ENCODE measurements around the gene DAPK2. TPM values are rescaled to one million over a fixed set of nuclear protein-coding genes. Genes with fewer than 3 reads are reported as not detected.

DAPK2 gene
- total RNA-seq, 4 donors from 2014 or later, result 13.1 to 30.8 (median 26.4) TPM

GRCh38 chr15:64032329-64032728 lies 14.0 kb downstream of the DAPK2 start:
- TF ChIP-seq EP300 (IDR thresholded peaks at IDR 0.05) (no peak), CTCF (IDR thresholded peaks at IDR 0.05) (no peak), POLR2A (IDR thresholded peaks at IDR 0.05) (no peak), POLR2AphosphoS5 (IDR thresholded peaks at IDR 0.05) (no peak)
- Histone ChIP-seq H3K4me1 (no peaks in the 10 kb centered on the region), H3K27me3 (no peaks in the 10 kb centered on the region), H3K36me3 (peaks cover 6% of the 10 kb centered on the region), H3K27ac (no peak overlapping the region), H3K9me3 (no peaks in the 10 kb centered on the region), H3K4me3 (no peak overlapping the region)
- DNase-seq (ENCODE audit: low spot score in 2 of 2), result no peak
- WGBS, result 88% methylated on average over 5 of the region's 5 CpGs

DNA sequence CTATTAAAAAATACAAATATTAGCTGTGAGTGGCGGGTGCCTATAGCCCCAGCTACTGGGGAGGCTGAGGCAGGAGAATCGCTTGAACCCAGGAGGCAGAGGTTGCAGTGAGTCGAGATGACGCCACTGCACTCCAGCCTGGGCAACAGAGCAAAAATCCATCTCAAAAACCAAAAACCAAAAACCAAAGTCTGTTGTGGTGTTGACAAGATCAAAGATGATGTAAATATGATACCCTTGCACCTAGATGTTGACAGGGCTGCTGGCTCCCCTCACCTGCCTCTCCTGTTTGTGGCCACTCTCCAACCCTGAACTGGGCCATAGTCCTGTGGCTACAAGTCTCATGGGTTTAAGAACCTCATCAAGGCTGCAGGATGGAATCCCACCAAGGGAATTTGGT lies 16.2 kb downstream of the DAPK2 start:
- WGBS, result 93% methylated on average over 4 of the region's 4 CpGs

DNA sequence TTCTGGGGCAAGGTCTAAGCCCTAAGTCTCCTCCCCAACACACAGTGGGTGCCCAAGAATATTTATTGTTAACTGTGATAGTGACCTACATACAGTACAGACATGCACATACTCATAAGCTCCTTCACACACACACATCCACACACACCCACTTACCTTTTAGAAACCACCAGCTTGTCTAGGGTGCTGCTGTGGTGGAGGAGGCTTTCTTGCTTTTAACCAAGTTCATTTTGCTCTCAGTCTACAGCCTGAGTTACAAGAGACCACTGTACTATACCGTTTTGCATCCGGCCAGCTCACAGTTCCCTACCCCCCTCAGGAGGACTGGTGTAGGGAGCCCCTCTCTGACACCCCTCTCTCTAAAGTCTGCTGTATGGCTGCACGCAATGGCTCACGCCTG lies 16.7 kb downstream of the DAPK2 start:
- Histone ChIP-seq H3K4me1 (no peaks in the 10 kb centered on the region), H3K9me3 (no peaks in the 10 kb centered on the region), H3K36me3 (no peaks in the 10 kb centered on the region), H3K27ac (no peak overlapping the region), H3K4me3 (no peak overlapping the region), H3K27me3 (no peaks in the 10 kb centered on the region)
- no peak for DNase-seq (ENCODE audit: low spot score in 2 of 2)
- TF ChIP-seq EP300 (IDR thresholded peaks at IDR 0.05) (no peak), POLR2A (IDR thresholded peaks at IDR 0.05) (no peak), CTCF (IDR thresholded peaks at IDR 0.05) (no peak)
- 98% methylated on average over 4 of the region's 4 CpGs for whole genome bisulfite sequencing

More for the DNA sequence above, 16.2 kb downstream of the DAPK2 start:
- Histone ChIP-seq H3K4me3 (no peak overlapping the region), H3K27ac (no peak overlapping the region), H3K9me3 (no peaks in the 10 kb centered on the region), H3K4me1 (no peaks in the 10 kb centered on the region), H3K36me3 (no peaks in the 10 kb centered on the region), H3K27me3 (no peaks in the 10 kb centered on the region)
- TF ChIP-seq CTCF (IDR thresholded peaks at IDR 0.05), result no peak
- no peak for DNase-seq (ENCODE audit: low spot score in 2 of 2)

GRCh38 chr15:64029110-64029509 lies 17.2 kb downstream of the DAPK2 start:
- WGBS, result 64% methylated on average over 8 of the region's 8 CpGs

GRCh38 chr15:64026591-64026990 lies 19.7 kb downstream of the DAPK2 start:
- WGBS, result 94% methylated on average over 4 of the region's 4 CpGs
- Histone ChIP-seq H3K4me3 (no peak overlapping the region), H3K9me3 (no peaks in the 10 kb centered on the region), H3K4me1 (no peaks in the 10 kb centered on the region), H3K27me3 (no peaks in the 10 kb centered on the region), H3K36me3 (no peaks in the 10 kb centered on the region), H3K27ac (no peak overlapping the region)
- no peak for DNase-seq (ENCODE audit: low spot score in 2 of 2)
- no peak for TF ChIP-seq EP300 (IDR thresholded peaks at IDR 0.05)
- TF ChIP-seq CTCF (IDR thresholded peaks at IDR 0.05), result no peak
- no peak for TF ChIP-seq POLR2AphosphoS5 (IDR thresholded peaks at IDR 0.05)
- no peak for TF ChIP-seq POLR2A (IDR thresholded peaks at IDR 0.05)

More at GRCh38 chr15:64029110-64029509, 17.2 kb downstream of the DAPK2 start:
- Histone ChIP-seq H3K27ac (no peak overlapping the region), H3K27me3 (no peaks in the 10 kb centered on the region), H3K4me3 (no peak overlapping the region), H3K4me1 (no peaks in the 10 kb centered on the region), H3K36me3 (no peaks in the 10 kb centered on the region), H3K9me3 (no peaks in the 10 kb centered on the region)
- no peak for TF ChIP-seq CTCF (IDR thresholded peaks at IDR 0.05)
- TF ChIP-seq POLR2A (IDR thresholded peaks at IDR 0.05), result no peak
- no peak for TF ChIP-seq POLR2AphosphoS5 (IDR thresholded peaks at IDR 0.05)
- TF ChIP-seq EP300 (IDR thresholded peaks at IDR 0.05), result no peak
- DNase-seq (ENCODE audit: low spot score in 2 of 2), result no peak
